GM18499 (cell line): Measurements from ENCODE around the gene DGKZ.

Experiments used
- ATAC-seq: cut with Tn5 transposase; IDR thresholded peaks from one replicate; pipeline ENCODE4 v1.9.1; 2021; ENCODE audit warnings: moderate number of reproducible peaks; ENCODE audit not compliant: insufficient read depth, unreplicated experiment

DGKZ gene

DNA sequence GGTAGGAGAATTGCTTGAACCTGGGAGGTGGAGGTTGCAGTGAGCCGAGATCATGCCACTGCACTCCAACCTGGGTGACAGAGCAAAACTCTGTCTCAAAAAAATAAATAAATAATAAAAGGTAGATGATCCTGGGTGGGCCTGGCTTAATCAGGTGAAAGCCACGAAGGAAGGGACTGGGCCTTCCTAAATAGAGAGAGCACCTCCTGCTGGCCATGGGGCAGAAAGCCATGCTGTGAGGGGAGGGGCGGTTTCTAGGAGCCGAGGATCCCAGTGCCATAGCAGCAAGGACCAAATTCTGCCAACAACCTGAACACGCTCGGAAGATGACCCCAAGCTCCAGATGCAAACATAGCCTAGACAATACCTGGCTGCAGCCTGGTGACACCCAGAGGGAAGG, 24.5 kb upstream of the DGKZ start:
- ATAC-seq, result no peak

DNA sequence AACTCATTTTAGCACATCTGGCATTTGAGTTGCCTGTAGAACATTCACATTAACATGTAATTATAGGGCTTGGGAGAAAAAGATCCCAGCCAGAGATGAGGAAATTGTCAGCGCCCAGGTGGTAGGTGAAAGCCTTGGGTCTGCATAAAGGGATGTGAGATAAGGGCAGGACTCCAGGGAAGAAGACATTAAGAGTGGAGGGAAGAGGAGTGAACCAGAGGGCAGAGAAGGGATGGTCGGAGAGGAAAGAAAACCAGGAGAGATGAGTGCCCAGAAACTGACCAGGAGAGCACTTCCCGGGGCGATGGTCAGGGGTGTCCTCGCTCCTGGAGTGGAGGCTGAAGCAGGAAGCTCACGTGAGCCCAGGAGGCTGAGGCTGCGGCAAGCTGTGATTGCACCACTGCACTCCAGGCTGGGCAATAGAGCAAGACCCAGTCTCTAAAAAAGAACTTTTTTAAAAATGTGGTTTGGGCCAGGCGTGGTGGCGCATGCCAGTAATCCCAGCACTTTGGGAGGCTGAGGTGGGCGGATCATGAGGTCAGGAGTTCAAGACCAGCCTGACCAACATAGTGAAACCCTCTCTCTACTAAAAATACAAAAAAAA, 20.3 kb upstream of the DGKZ start:
- no peak for ATAC-seq

DNA sequence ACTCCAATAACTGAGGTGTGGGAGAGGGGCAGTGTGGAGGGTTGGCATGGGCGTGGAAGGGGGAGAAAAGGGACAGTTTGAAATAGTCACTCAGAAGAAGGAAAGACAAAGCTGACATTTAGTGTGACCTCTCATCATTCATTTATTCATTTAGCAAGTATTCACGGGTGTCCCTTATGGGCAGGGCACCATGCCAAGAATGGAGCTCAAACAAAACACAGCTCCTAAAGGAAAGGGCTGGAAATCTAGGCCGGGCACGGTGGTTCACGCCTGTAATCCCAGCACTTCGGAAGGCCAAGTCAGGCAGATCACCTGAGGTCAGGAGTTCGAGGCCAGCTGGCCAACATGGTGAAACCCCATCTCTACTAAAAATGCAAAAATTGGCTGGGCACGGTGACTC, 19.4 kb upstream of the DGKZ start:
- no peak for ATAC-seq

DNA sequence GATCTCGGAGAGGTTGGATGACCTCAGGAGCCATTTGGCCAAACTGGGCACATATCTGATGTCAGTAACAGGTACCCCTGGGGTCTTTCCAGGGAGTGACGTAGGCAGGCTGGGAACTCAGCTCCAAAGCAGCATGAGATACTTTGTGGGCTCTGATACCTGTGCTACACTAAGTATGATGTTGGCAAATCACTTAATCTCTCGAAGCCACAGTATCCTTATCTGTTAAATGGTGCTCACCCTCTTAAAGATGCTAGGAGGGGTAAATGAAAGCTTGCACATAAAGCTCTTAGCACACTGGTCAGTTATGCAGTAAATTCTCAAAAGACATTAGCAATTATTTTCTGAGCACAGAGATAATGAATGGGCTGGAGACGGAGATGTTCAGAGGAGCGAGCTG, 17.1 kb upstream of the DGKZ start:
- ATAC-seq, result no peak

DNA sequence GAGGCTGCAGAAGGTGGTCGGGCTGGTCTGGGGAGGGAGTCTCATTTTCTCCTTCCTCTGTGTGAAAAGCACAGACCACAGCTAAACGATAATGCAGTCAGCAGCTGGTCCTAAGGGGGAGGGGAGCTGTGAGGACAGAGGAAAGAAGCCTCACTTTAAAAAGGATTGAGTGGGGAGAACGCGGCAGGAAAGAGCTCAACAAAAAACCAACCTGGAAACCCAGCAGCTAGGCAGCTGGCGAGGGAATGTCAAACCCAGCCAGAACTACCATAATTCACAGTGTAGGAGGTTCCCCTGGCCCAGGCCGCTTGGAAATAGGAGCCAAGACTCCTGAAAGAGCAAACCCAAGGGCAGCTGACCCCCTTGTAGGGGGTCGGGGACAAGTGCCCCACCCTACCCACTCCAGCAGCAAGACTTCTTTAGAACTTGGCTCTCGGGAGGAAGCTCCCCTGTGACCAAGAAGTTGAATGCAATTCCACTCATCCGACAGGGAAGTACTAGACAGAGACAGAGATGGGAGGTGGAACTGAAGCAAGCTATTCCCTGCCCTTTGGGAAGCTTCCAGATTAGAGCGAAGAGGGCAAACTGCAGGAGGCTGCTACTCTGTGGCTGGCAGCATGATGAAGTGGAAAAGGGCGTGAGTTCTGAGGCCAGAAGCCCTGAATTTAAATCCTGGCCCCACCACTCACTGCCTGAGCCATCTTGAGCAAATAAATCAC, 16.5 kb upstream of the DGKZ start:
- no peak for ATAC-seq

DNA sequence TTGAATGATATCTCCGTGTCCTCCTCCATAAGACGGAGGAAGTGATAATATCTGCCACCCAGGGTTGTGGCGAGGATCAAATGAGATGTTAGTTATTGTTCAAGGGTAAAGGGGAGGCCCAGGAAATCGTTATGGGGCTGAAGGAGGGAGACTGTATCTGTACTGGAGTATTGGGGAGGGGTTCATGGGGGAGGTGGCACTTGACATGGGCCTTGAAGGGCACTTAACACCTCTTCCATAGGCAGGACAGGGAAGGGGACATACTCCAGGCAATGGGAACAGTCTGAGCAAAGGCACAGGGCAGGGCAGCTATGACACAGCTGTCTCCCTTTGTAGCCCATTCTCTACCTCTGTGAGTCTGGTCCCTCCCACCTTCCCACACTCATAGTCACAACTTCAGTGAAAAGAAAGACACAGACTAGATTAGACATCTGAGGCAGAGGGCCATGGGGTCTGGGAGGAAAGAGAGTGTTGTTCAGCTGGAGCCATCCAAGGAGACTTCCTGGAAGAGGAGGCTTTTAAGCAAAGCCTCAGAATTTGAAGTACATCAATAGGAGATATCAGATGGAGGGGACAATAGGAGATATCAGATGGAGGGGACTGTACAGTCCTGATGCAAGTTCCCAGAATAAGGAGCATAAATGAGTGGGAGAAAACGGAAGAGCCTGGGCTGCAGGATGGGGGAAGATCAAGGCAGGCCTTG, 15.8 kb upstream of the DGKZ start:
- ATAC-seq, result no peak

DNA sequence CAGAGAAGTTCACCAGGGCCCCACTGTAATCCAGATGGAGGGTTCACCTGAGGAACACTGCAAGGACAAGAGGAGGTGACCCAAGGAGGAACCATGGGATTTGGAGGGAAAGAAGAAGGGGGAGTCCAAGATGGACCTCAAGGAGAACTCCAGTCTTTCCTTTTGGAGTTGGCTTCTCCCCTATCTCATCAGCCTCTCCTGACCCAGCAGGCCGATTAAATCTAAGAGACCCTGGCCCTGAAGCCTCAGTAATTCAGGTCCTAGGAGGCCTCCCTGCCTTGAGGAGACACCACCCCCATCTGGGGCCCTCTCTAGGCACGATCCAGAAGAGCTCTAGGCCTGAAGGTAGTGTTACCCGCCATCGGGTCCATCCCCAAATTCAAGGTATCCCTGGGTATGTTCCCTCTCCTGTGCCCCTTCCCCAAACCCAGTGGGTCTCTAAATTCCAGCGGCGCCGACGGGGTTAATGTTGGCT, 15.1 kb upstream of the DGKZ start:
- no peak for ATAC-seq

DNA sequence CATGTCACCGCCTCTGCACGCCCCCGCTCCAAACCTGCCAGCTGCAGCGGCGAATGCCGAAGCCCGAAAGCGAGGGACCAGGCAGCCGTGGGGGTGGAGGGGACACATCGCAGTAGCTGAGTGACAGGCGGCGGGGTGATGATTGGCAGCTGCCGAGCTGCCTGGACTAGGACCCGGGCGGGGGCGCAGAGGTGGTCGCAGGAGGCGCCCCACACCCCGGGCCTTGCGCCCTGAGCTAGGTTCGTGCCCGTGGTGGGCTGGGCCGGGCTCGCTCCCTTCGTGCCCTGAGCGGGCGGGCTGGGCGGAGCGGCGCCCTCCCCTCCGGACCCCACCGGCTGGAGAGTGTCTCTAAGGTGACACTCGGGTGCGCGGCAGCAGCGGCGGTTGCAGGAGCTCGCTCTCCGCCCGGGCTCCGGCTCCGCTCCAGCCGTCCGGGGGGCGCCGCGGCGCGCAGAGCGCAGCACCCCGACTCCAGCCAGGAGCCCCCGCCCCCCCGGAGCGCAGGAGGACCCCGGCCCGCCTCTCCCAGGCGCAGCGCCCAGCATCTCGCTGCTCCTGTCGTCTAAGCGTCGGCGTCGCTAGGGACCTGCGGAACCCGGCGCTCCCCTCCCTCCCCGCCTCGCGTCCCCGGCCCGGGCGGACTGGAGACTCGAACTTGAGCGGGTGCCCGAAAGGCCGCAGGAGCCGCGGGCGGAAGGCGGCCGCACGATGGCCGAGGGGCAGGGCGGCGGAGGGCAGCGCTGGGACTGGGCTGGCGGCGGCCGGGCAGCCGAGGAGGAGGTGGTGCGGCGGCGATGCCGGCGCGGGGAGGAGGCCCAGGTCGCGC, 14.5 kb upstream of the DGKZ start:
- no peak for ATAC-seq

DNA sequence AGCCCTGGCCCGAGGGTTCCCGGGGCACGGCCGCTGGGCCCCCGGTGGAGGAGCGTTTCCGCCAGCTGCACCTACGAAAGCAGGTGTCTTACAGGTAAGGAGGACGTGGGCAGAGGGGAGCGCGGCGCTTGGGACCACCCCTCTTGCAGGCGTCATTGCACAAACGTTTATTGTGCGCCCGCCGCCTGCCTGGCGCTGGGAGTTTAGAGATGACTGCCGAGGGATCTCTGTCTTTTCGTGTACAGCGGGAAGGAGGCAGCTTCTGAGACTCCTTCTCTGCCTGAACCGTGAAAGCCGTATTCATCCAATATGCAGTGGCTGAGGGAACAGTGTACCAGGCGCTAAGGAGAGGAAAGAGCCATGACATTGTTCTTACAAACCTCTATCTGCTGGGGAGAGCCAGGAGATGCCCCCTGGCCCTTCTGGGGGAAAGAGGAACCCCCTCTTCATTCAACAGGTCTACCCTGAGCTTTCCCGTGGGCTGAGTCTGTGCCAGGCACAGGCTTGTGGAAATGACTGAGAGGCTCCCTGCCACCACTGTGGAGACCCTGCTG, 13.8 kb upstream of the DGKZ start:
- no peak for ATAC-seq

DNA sequence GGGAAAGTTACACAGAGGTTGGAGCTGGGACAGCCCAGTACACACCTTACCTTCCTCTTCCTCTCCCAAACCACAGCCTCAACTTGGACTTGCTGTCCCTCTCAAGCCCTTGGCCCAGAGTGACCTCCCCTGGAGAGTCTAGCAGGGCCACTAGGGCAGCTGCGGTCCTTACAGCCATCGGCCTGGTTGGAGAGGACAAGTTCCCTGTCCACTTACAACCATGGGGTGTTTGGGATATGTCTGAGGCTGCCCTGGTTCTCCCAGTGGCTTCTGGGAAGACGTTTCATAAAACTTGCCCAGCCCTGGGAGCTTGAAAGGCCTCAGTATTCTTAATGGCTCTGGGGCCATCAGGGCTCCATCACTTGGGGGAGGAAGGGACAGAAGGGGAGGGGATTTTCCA, 13.1 kb upstream of the DGKZ start:
- ATAC-seq, result no peak

DNA sequence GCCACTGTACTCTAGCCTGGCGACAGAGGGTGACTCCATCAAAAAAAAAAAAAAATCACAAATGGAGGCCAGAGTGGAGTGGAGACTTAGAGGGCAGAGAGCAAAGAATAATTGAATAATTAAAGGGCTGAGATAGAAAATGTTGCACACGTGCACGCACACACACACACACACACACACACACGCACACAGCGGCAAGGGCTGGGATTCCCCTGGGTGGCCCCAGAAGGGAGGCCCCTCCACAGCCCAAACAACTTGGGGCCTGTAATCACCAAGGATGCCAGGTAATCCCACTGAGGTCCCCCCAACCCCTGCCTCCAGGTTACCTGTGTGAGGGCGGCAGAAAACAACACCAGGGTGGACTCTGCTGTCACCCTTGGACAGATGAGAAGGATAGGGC, 12.0 kb upstream of the DGKZ start:
- ATAC-seq, result no peak

DNA sequence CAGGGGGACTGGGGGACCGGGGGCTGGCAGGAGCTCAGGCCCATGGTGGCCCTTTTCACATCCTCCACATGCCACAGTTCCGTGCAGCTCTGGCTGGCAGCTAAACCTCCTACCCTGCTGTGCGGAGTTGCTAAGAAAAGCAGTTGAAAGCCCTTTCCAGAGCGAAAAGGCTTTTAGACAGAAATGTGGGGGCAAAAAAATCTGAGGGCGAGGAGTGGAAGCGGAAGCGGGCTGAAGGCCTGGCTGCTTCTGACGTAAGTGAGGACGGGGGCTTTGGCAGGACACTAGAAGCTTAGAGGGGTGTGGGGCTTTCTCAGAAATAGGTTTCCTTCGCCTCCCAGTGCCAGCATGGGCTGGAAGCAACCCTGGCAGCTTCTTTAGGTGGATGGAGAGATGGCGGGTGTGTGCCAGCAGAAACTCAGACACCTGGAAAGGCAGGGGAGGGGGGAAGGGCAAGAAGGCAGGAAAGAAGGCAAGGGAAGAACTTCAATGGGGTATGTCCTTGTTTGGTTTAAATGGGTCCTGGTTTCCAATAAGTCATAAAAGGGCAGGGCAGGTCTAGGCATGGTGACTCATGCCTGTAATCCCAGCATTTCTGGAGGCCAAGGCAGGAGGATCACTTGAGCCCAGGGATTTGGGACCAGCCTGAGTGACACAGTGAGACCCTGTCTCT, 11.2 kb upstream of the DGKZ start:
- no peak for ATAC-seq

DNA sequence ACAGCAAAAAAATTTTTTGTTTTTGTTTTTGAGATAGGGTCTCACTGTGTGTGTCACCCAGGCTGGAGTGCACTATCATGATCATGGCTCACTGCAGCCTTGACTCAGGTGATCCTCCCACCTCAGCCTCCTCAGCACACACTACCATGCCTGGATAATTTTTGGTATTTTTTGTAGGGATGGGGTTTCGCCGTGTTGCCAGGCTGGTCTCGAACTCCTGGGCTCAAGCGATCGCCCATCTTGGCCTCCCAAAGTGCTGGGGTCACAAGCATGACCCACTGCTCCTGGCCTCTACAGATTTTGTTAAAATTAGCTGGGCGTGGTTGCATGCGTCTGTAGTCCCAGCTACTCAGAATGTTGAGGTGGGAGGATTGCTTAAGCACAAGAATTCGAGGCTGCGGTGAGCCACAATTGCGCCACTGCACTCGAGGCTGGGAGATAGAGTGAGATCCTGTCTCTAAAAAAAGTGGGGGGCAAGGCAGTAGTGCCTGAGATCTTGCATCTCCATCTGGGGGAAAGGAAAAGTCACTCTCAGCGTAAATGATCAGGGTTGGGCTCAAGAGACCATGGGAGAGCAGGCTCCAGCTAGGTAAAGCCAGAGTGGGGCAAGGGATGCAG, 10.6 kb upstream of the DGKZ start:
- ATAC-seq, result no peak

DNA sequence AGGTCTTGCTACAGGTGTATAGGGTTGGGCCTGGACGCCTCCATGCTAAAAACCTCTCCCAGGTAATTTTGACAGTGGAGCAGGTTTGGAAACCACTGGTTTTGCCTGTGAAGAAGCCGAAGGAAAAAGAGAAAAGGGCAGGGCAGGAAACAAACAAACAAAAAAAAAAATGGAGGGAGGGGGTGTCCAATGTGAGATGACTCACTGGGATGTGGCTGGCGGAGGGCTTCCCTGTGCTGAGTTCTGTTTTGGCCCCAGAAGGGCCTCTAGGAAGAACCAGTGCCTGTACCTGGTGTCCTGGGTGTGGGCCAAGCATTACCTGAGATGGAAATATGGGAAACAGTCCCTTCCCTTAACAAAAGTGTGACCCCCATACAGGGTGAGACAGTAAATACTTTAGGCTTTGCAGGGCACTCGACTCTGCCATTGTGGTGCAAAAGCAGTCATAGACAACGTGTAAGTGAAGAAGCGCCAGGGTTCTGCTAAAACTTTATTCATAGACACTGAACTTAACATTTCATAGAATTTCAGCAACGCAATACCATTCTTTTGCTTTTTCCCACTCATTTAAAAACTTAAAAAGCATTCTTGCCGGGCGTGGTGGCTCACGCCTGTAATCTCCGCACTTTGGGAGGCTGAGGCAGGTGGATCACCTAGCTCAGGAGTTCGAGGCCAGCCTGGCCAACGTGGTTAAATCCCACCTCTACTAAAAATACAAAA, 9.5 kb upstream of the DGKZ start:
- ATAC-seq, result no peak

DNA sequence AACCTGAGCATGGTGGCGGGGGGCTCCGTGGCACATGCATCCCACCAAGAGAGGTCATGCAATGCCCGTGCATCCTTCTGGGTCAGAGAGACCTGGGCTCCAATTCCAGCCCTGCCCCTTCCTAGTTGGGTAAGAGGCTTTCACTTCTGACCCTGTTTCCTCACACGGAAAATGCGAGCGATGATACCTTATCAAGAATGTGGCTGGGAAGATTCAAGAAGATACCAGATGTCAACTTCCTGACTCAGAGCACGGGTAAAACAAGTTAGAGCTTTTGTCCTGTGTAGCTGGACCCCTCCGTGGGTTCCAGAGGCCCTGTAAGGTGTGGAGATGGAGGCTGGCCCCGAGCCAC, 8.7 kb upstream of the DGKZ start:
- ATAC-seq, result no peak

DNA sequence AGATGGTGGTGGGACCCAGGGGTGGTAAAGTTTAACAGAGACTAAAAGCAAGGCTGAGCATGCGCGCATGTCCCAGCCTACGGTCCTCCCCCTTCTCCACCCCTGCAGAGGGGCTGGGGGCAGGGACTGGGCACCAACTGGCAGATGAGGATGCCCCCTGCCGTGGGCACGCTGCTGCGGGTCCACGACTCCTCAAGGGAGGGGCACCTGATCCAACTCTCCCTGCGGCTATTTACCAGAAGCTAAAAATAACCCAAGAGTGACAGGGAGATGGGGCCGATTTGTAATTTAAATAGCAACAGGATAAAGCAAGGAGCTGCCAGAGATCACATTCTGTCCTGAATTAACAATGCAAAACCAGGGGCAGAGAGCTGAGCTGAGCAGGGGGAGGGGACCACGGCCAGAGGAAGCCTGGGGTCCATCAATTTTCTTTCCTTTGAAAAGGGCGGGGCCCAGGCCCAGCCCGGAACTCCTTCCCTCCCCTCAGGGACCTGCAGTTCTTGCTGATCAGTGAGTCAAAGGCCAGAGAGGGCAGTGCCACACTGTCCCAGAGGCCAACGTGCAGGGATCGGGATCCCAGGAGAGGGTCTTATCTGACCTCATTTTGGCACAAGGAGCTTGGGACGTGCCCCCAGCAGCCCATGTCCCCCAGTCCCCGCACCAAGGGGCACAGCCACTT, 8.1 kb upstream of the DGKZ start:
- no peak for ATAC-seq

DNA sequence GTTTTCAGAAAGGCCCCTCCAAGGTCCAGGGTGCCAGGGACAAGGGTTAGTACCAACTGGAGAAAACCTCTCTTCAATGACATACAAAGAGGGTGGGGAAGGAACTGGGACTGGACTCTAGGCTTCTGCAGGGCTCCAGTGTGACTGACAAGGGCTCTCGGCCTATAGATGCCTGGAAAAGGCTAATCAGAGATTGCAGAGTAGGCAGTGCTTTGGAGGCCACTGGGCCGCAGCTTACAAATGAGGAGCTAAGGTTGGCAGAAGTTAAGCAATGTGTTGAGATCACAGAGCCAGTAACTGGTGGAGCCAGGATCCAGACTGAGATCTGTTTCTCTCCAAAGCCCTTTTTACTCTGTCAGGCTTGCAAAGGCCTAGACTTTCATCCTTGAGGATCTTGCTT, 7.4 kb upstream of the DGKZ start:
- ATAC-seq, result no peak

DNA sequence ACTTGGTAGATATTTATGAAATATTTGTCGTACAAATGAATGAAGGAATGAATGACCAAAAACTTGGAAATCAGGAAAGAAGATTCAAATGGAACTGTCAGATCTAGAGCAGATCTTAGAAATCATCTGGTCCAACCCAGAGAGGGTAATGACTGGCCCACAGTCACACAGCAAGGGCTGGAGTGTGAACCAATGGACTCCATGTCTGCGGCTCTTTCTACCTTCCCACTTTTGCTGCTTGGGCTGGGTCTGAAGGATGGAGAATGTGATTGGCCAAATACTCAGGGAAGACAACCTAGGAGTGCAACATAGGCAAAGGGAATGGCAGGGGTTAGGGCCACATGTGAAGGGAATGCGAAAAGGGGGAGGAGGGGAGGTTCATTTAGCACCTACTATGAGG, 5.8 kb upstream of the DGKZ start:
- ATAC-seq, result no peak

DNA sequence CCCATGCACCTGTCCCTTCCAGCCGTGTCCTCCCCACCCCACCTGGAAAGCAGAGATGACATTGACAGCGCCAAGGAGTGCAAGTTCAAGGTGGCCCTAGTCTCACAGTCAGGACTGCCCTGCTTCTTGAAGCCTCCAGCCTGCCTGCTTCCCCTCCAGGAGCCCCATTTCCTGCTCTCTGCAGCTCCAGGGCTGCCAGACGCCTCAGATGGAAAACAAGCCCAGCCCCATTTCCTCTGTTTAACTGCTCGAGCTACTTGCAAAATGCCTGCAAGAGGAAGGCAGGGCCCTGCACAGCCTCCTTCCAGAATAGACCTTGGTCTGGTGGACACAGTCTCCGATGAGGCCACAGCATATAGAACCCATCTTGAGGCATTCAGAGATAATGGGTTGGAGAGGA, 5.0 kb upstream of the DGKZ start:
- ATAC-seq, result no peak
